ENCODE results near the gene NFATC1. TPM values are rescaled to one million over a fixed set of nuclear protein-coding genes. Genes with fewer than 3 reads are reported as not detected.

The NFATC1 gene
- total RNA-seq, 4 donors from 2014 or later = 10.1 to 15.0 (median 12.7) TPM

GRCh38 chr18:79510731-79511241, 115.1 kb downstream of the NFATC1 start:
- intact Hi-C loops (cut with DNase I) = no loop called here
- TF ChIP-seq POLR2A (IDR thresholded peaks at IDR 0.05) = no peak
- TF ChIP-seq CTCF (IDR thresholded peaks at IDR 0.05) = no peak
- H3K4me3 ChIP-seq (replicated peaks in 1 of 3) = no peak overlapping the region
- no peaks in the 10 kb centered on the region for H3K9me3 ChIP-seq
- peaks cover 17 to 19% of the 10 kb centered on the region in 2 donors for H3K4me1 ChIP-seq
- no peaks in the 10 kb centered on the region for H3K36me3 ChIP-seq
- peak in 1 of 2 donors; percentile 1 for DNase-seq
- no peaks in the 10 kb centered on the region for H3K27me3 ChIP-seq
- 97% methylated on average over 14 to 28 of the region's 36 CpGs for WGBS, 2 donors
- H3K27ac ChIP-seq = no peak overlapping the region

GRCh38 chr18:79511271-79511670, 115.5 kb downstream of the NFATC1 start:
- no peaks in the 10 kb centered on the region for H3K27me3 ChIP-seq
- intact Hi-C loops (cut with DNase I) = no loop called here
- no peak overlapping the region for H3K4me3 ChIP-seq (replicated peaks in 1 of 3)
- H3K9me3 ChIP-seq = no peaks in the 10 kb centered on the region
- peaks cover 12 to 14% of the 10 kb centered on the region in 2 donors for H3K4me1 ChIP-seq
- H3K27ac ChIP-seq = no peak overlapping the region
- no peak for DNase-seq
- WGBS, 2 donors = 92 to 93% methylated on average over 16 to 18 of the region's 21 CpGs
- H3K36me3 ChIP-seq = no peaks in the 10 kb centered on the region
- TF ChIP-seq CTCF (IDR thresholded peaks at IDR 0.05) (no peak), POLR2A (IDR thresholded peaks at IDR 0.05) (no peak)

GRCh38 chr18:79511671-79512301, 116.1 kb downstream of the NFATC1 start:
- no peak for DNase-seq
- TF ChIP-seq CTCF (IDR thresholded peaks at IDR 0.05) (no peak), POLR2A (IDR thresholded peaks at IDR 0.05) (no peak)
- intact Hi-C loops (cut with DNase I) = no loop called here
- Histone ChIP-seq H3K4me1 (peaks cover 8 to 10% of the 10 kb centered on the region in 2 donors), H3K36me3 (no peaks in the 10 kb centered on the region), H3K9me3 (no peaks in the 10 kb centered on the region), H3K27me3 (no peaks in the 10 kb centered on the region), H3K27ac (no peak overlapping the region), H3K4me3 (replicated peaks in 1 of 3) (no peak overlapping the region)
- 75 to 87% methylated on average over 15 to 20 of the region's 32 CpGs for WGBS, 2 donors

- H3K27me3 ChIP-seq = no peaks in the 10 kb centered on the region
- H3K27ac ChIP-seq = no peak overlapping the region
- DNase-seq = no peak
- intact Hi-C loops (cut with DNase I) = no loop called here
- no peaks in the 10 kb centered on the region for H3K36me3 ChIP-seq
- peaks cover 0 to under 1% of the 10 kb centered on the region in 2 donors for H3K4me1 ChIP-seq
- WGBS, 2 donors = 92 to 93% methylated on average over 44 to 51 of the region's 54 CpGs
- no peak overlapping the region for H3K4me3 ChIP-seq (replicated peaks in 1 of 3)
- H3K9me3 ChIP-seq = no peaks in the 10 kb centered on the region
- TF ChIP-seq POLR2A (IDR thresholded peaks at IDR 0.05) (no peak), CTCF (IDR thresholded peaks at IDR 0.05) (no peak)
These were observed 117.0 kb downstream of the NFATC1 start for GRCh38 chr18:79512461-79513380.

Data from thyroid gland (tissue), 4 donors.